Endothelial cell of umbilical vein (primary cell): ENCODE results near the gene SAT1. TPM values are rescaled to one million over a fixed set of nuclear protein-coding genes. Genes with fewer than 3 reads are reported as not detected.

Experiments used
- BruUV-seq: library from RNA; stranded (reverse); fragments of 400-500 nt; replicated peaks from 2 replicates; lab custom pipeline; 2021; lab: Mats Ljungman, UMichigan
- CTCF ChIA-PET: fragments of 300-600, 350-600 bp; sonication (Branson Sonifier 250); formaldehyde crosslinking; loops from one replicate; lab custom pipeline; 2021; ENCODE audit warnings: antibody characterized with exemption, inconsistent platforms; lab: Charles Lee
- POLR2A ChIA-PET: fragments of 300-600, 350-600 bp; sonication (Branson Sonifier 250); formaldehyde crosslinking; loops from one replicate; lab custom pipeline; 2021; ENCODE audit warnings: antibody characterized with exemption, inconsistent platforms; lab: Charles Lee
- DNase-seq: peaks from one replicate; pipeline ENCODE4 v3.0.0-alpha.2; 2011; ENCODE audit warnings: low read depth, low spot score
- FAIRE-seq: peaks from 2 replicates; lab custom pipeline; 2011; peaks lifted over from hg19 to GRCh38; lab: Jason Lieb, UNC
- H2AFZ ChIP-seq: 2 replicates; pipeline ENCODE4 v1.6.0; 2012; ENCODE audit warnings: low read depth, low read length, control low read depth, inconsistent platforms
- H3K27ac ChIP-seq: 2 replicates; pipeline ENCODE4 v1.5.1; 2011; ENCODE audit warnings: low read depth, mild to moderate bottlenecking, control low read depth, low read length, moderate library complexity; ENCODE audit not compliant: insufficient read depth
- H3K27me3 ChIP-seq, 2 experiments: 2 replicates each; pipeline versions ENCODE4 v1.6.0 to v1.6.1; 2011; ENCODE audit warnings: low read length in 2 of 2, mixed read lengths in 1 of 2; ENCODE audit not compliant: control insufficient read depth in 2 of 2, insufficient read depth in 2 of 2
- H3K36me3 ChIP-seq, 2 experiments: 2 replicates in 1 of 2; 3 replicates in 1 of 2; pipeline ENCODE4 v1.5.1; 2011; ENCODE audit warnings: low read length in 2 of 2, mild to moderate bottlenecking in 1 of 2, moderate library complexity in 1 of 2; ENCODE audit not compliant: control insufficient read depth in 2 of 2, insufficient read depth in 2 of 2; ENCODE audit errors: extremely low read depth in 1 of 2
- H3K4me1 ChIP-seq: 3 replicates; pipeline ENCODE4 v1.5.1; 2011; ENCODE audit warnings: mild to moderate bottlenecking, low read length; ENCODE audit not compliant: control insufficient read depth, insufficient read depth; ENCODE audit errors: extremely low read depth
- H3K4me2 ChIP-seq: 2 replicates; pipeline ENCODE4 v1.6.1; 2011; ENCODE audit warnings: low read length, control low read depth, mixed read lengths; ENCODE audit not compliant: insufficient read depth
- H3K4me3 ChIP-seq, 3 experiments: fragments of 200-600 bp in 1 of 3; sonication (generic), shearing (Covaris generic) in 1 of 3; replicated peaks in 1 of 3; 2 replicates each; pipeline ENCODE4 v1.5.1; 2011 to 2016; ENCODE audit warnings: control low read depth in 3 of 3, low read length in 3 of 3, mild to moderate bottlenecking in 2 of 3, inconsistent platforms in 1 of 3, low read depth in 1 of 3, moderate library complexity in 1 of 3; ENCODE audit not compliant: insufficient read depth in 1 of 3
- H3K79me2 ChIP-seq: 2 replicates; pipeline ENCODE4 v1.6.0; 2012; ENCODE audit warnings: low read length, inconsistent platforms; ENCODE audit not compliant: control insufficient read depth, insufficient read depth
- H3K9ac ChIP-seq: replicated peaks from 2 replicates; pipeline ENCODE3; 2011; ENCODE audit warnings: low read length, control low read depth; ENCODE audit not compliant: insufficient read depth; ENCODE audit errors: extremely low read depth
- H3K9me1 ChIP-seq: replicated peaks from 3 replicates; pipeline ENCODE4 v1.6.0; 2011; ENCODE audit warnings: mild to moderate bottlenecking, low read length; ENCODE audit not compliant: control insufficient read depth, insufficient read depth; ENCODE audit errors: extremely low read depth
- H3K9me3 ChIP-seq: replicated peaks from 2 replicates; pipeline ENCODE4 v1.5.1; 2012; ENCODE audit warnings: low read length, inconsistent platforms; ENCODE audit not compliant: control insufficient read depth, insufficient read depth
- H4K20me1 ChIP-seq: replicated peaks from 2 replicates; pipeline ENCODE3; 2011; ENCODE audit warnings: mild to moderate bottlenecking, low read length; ENCODE audit not compliant: control insufficient read depth, insufficient read depth; ENCODE audit errors: extremely low read depth
- EZH2 ChIP-seq: IDR thresholded peaks from 2 replicates; pipeline ENCODE4 v1.6.1; 2012; ENCODE audit warnings: borderline replicate concordance, low read depth, mild to moderate bottlenecking, moderate library complexity, low read length, inconsistent platforms; ENCODE audit not compliant: severe bottlenecking
- FOS ChIP-seq: IDR thresholded peaks from 2 replicates; pipeline ENCODE4 v1.6.1; 2011; ENCODE audit warnings: mild to moderate bottlenecking, low read length, moderate library complexity, borderline replicate concordance; ENCODE audit not compliant: insufficient read depth
- GATA2 ChIP-seq: IDR thresholded peaks from 2 replicates; pipeline ENCODE4 v1.7.0; 2011; ENCODE audit warnings: low read depth, mild to moderate bottlenecking, moderate library complexity, mixed read lengths, low read length; ENCODE audit not compliant: insufficient read length, insufficient read depth
- JUN ChIP-seq: IDR thresholded peaks from 2 replicates; pipeline ENCODE4 v1.6.1; 2011; ENCODE audit warnings: borderline replicate concordance, low read depth; ENCODE audit not compliant: insufficient read length, insufficient read depth
- MYC ChIP-seq: IDR thresholded peaks from one replicate; pipeline ENCODE4 v1.6.1; 2011; ENCODE audit warnings: mild to moderate bottlenecking, low read depth, low read length
- POLR2A ChIP-seq: IDR thresholded peaks from 2 replicates; pipeline ENCODE4 v1.6.1; 2012; ENCODE audit warnings: low read depth, mild to moderate bottlenecking, control low read depth, low read length
- POLR2AphosphoS5 ChIP-seq: IDR thresholded peaks from 2 replicates; pipeline ENCODE4 v1.6.1; 2012; ENCODE audit warnings: low read depth, mild to moderate bottlenecking, control low read depth, low read length, moderate library complexity; ENCODE audit not compliant: insufficient read depth
- dilution Hi-C: fragments of 300-500 bp; cut with MboI; formaldehyde crosslinking; loops from one replicate; pipeline ENCODE4 v1.15.0; 2019; ENCODE audit warnings: low sequenced_read_pairs; ENCODE audit not compliant: extremely low pct_ligation_motif_present
- intact Hi-C: fragments of 100-400 bp; cut with micrococcal nuclease; formaldehyde crosslinking; loops from one replicate; pipeline ENCODE4 v1.10.0; 2022
- polyA plus RNA-seq, 4 experiments: library from polyadenylated mRNA; depleted of rRNA in 3 of 4; stranded (reverse) in 3 of 4; unstranded in 1 of 4; fragments of >200 nt; gene quantifications; 2 replicates each; pipeline versions ENCODE4 v1.2.1 to v1.2.3, GENCODE V29; 2011 to 2012; ENCODE audit warnings: missing spikeins in 1 of 4
- total RNA-seq: library from RNA; stranded (reverse); gene quantifications from 2 replicates; pipeline ENCODE4 v1.2.3, GENCODE V29; 2021
- TF ChIP-seq, protein P1 (sequence below), 2 donors: IDR thresholded peaks; 1 replicate in 1 of 2; 2 replicates in 1 of 2; pipeline ENCODE4 v1.5.1; 2011; ENCODE audit warnings: low read length in 2 of 2, mild to moderate bottlenecking in 2 of 2, moderate library complexity in 2 of 2, control low read depth in 1 of 2, inconsistent platforms in 1 of 2, low read depth in 1 of 2; ENCODE audit not compliant: insufficient read depth in 1 of 2; ENCODE audit errors: extremely low read depth in 1 of 2
- TF ChIP-seq, protein P2 (sequence below): IDR thresholded peaks from 2 replicates; pipeline ENCODE4 v1.6.1; 2011; ENCODE audit not compliant: insufficient read depth, insufficient read length

SAT1 gene
- total and polyA plus RNA-seq, 2 donors (not counting 3 experiments of a cell fraction or from before 2014, with no cell fraction given), result 289 to 526 TPM

DNA sequence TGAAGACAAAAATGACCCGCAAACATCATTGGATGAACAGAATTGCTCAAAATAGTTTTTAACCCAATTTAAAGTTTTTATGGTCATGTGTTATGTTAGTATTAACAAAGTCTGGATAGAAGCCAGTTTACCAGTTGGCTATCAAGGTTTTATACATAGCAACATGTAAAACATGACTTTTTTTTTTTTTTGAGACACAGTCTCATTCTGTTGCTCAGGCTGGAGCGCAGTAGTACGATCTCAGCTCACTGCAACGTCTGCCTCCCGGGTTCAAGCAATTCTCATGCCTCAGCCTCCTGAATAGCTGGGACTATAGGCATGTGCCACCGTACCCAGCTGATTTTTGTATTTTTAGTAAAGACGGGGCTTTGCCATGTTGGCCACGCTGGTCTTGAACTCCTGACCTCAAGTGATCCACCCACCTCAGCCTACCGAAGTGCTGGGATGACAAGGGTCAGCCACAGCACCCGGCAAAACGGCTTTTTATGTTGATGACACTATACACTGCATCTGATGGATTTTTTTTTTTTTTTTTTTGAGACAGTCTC lies 3.4 kb downstream of the SAT1 start:
- DNase-seq (peak; percentile 49), FAIRE-seq (no peak)
- H3K4me2 ChIP-seq, result no peak overlapping the region
- H2AFZ ChIP-seq, result no peak overlapping the region
- H3K79me2 ChIP-seq, result peaks cover 20% of the 10 kb centered on the region
- H3K27me3 ChIP-seq, result no peaks in the 10 kb centered on the region
- no peaks in the 10 kb centered on the region for H3K9me3 ChIP-seq
- no peak overlapping the region for H3K27ac ChIP-seq
- CTCF ChIA-PET, result interaction anchor here (2.9 kb wide), 1 partner anchor 115 kb away, joined by 9 read pairs; no protein-coding TSS in a partner anchor
- POLR2A ChIA-PET, result interaction anchor here (1.5 kb wide), 1 partner anchor 115 kb away, joined by 11 read pairs; no protein-coding TSS in a partner anchor
- no peaks in the 10 kb centered on the region for H3K9me1 ChIP-seq
- peaks cover 2 to 3% of the 10 kb centered on the region in 2 experiments for H3K36me3 ChIP-seq
- peaks cover 19% of the 10 kb centered on the region for H3K4me1 ChIP-seq
- TF ChIP-seq MYC (no peak), EZH2 (no peak), GATA2 (no peak), POLR2A (no peak), JUN (no peak), FOS (no peak), POLR2AphosphoS5 (no peak)
- TF ChIP-seq, protein P1, sequence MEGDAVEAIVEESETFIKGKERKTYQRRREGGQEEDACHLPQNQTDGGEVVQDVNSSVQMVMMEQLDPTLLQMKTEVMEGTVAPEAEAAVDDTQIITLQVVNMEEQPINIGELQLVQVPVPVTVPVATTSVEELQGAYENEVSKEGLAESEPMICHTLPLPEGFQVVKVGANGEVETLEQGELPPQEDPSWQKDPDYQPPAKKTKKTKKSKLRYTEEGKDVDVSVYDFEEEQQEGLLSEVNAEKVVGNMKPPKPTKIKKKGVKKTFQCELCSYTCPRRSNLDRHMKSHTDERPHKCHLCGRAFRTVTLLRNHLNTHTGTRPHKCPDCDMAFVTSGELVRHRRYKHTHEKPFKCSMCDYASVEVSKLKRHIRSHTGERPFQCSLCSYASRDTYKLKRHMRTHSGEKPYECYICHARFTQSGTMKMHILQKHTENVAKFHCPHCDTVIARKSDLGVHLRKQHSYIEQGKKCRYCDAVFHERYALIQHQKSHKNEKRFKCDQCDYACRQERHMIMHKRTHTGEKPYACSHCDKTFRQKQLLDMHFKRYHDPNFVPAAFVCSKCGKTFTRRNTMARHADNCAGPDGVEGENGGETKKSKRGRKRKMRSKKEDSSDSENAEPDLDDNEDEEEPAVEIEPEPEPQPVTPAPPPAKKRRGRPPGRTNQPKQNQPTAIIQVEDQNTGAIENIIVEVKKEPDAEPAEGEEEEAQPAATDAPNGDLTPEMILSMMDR (IDR thresholded peaks at IDR 0.05; ENCODE audit: extremely low read depth in 1 of 2, insufficient read depth in 1 of 2, low read depth in 1 of 2, low read length in 2 of 2), result no peak
- TF ChIP-seq, protein P2, sequence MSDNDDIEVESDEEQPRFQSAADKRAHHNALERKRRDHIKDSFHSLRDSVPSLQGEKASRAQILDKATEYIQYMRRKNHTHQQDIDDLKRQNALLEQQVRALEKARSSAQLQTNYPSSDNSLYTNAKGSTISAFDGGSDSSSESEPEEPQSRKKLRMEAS, result no peak
- H3K9ac ChIP-seq, result no peak overlapping the region
- dilution Hi-C loops (no loop called here), intact Hi-C loops (loop anchor here (10.0 kb wide), 1 partner anchor 92 kb away; no protein-coding TSS in a partner anchor)
- H3K4me3 ChIP-seq, result no peak overlapping the region
- BruUV-seq, result no TSS peak
- H4K20me1 ChIP-seq, result no peaks in the 10 kb centered on the region
